Thyroid gland (tissue), 4 donors: Measurements from ENCODE around the gene IP6K3. TPM values are rescaled to one million over a fixed set of nuclear protein-coding genes. Genes with fewer than 3 reads are reported as not detected.

Experiments
- DNase-seq, 2 donors: peaks; one replicate each; pipeline ENCODE4 v3.0.0-alpha.2; 2019
- H3K27ac ChIP-seq, 3 donors: fragments of 200-600 bp; sonication (generic); 1 replicate in 2 of 3; 2 replicates in 1 of 3; pipeline ENCODE4 v1.5.1; 2016 to 2019; ENCODE audit warnings: mild to moderate bottlenecking in 1 of 3, moderate library complexity in 1 of 3
- H3K27me3 ChIP-seq: fragments of 200-600 bp; sonication (generic); one replicate; pipeline ENCODE4 v1.5.1; 2019
- H3K36me3 ChIP-seq, 2 donors: fragments of 200-600 bp; sonication (generic); one replicate each; pipeline ENCODE4 v1.5.1; 2016 to 2019
- H3K4me1 ChIP-seq, 2 donors: fragments of 200-600 bp; sonication (generic); one replicate each; pipeline ENCODE4 v1.5.1; 2017 to 2019
- H3K4me3 ChIP-seq, 3 donors: fragments of 200-600 bp; sonication (generic); replicated peaks in 1 of 3; 1 replicate in 2 of 3; 2 replicates in 1 of 3; pipeline ENCODE4 v1.5.1; 2016; ENCODE audit warnings: mild to moderate bottlenecking in 1 of 3
- H3K9me3 ChIP-seq: fragments of 200-600 bp; sonication (generic); one replicate; pipeline ENCODE4 v1.5.1; 2017
- POLR2A ChIP-seq, 2 donors: fragments of 450-650 bp; IDR thresholded peaks; one replicate each; pipeline ENCODE4 v1.6.1; 2017; ENCODE audit warnings: antibody characterized with exemption in 2 of 2, mild to moderate bottlenecking in 2 of 2, moderate library complexity in 1 of 2
- WGBS, 2 donors: methylation state at CpG; one replicate each; pipeline ENCODE4 v1.1.5; 2017; 5-methylcytosine and 5-hydroxymethylcytosine counted together
- intact Hi-C: fragments of 100-400 bp; cut with DNase I; formaldehyde crosslinking; loops from one replicate; pipeline ENCODE4 v1.15.1; 2023
- total RNA-seq, 4 donors: library from RNA; depleted of rRNA; stranded (reverse); fragments of >200 nt; gene quantifications; one replicate each; pipeline ENCODE4 v1.2.3, GENCODE V29; 2016
- TF ChIP-seq, protein P1 (sequence below), 6 experiments: fragments of 200-600 bp in 3 of 6; fragments of 450-650 bp in 3 of 6; sonication (generic) in 3 of 6; IDR thresholded peaks; one replicate each; pipeline ENCODE4 v1.5.1; 2016 to 2019; ENCODE audit warnings: antibody characterized with exemption in 6 of 6, mild to moderate bottlenecking in 2 of 6, inconsistent platforms in 1 of 6, moderate library complexity in 1 of 6

The IP6K3 gene
- total RNA-seq, 4 donors from 2014 or later, result 7.9 to 20.5 (median 17.1) TPM

DNA sequence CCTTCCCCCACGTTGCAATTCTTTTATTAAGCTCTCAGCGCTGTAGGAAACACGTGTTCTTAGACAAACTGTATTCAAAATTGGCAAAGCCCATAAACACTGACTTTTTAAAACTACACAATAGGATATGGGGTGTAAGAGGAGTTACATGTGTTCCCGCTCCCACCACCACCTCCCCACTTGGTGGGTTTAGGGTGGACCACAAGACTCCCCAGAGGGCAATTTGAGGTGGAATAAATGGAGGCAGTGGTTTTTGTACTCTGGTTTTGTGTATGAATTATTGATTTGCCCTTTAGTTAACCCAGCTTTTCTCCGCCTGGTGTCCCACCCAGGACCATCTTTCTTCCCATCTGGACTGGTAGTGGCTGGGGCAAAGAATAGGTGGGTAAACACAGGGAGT is 38.9 kb downstream of the IP6K3 start:
- intact Hi-C loops, result no loop called here
- no peaks in the 10 kb centered on the region for H3K9me3 ChIP-seq
- TF ChIP-seq, protein P1, sequence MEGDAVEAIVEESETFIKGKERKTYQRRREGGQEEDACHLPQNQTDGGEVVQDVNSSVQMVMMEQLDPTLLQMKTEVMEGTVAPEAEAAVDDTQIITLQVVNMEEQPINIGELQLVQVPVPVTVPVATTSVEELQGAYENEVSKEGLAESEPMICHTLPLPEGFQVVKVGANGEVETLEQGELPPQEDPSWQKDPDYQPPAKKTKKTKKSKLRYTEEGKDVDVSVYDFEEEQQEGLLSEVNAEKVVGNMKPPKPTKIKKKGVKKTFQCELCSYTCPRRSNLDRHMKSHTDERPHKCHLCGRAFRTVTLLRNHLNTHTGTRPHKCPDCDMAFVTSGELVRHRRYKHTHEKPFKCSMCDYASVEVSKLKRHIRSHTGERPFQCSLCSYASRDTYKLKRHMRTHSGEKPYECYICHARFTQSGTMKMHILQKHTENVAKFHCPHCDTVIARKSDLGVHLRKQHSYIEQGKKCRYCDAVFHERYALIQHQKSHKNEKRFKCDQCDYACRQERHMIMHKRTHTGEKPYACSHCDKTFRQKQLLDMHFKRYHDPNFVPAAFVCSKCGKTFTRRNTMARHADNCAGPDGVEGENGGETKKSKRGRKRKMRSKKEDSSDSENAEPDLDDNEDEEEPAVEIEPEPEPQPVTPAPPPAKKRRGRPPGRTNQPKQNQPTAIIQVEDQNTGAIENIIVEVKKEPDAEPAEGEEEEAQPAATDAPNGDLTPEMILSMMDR (IDR thresholded peaks at IDR 0.05), result no peak
- TF ChIP-seq POLR2A (IDR thresholded peaks at IDR 0.05), result no peak
- no peaks in the 10 kb centered on the region for H3K27me3 ChIP-seq
- peaks cover 13 to 20% of the 10 kb centered on the region in 2 donors for H3K4me1 ChIP-seq
- H3K27ac ChIP-seq, result no peak overlapping the region
- WGBS, 2 donors, result 95 to 96% methylated on average over 5 of the region's 5 CpGs
- DNase-seq, result no peak
- H3K36me3 ChIP-seq, result no peaks in the 10 kb centered on the region
- no peak overlapping the region for H3K4me3 ChIP-seq

DNA sequence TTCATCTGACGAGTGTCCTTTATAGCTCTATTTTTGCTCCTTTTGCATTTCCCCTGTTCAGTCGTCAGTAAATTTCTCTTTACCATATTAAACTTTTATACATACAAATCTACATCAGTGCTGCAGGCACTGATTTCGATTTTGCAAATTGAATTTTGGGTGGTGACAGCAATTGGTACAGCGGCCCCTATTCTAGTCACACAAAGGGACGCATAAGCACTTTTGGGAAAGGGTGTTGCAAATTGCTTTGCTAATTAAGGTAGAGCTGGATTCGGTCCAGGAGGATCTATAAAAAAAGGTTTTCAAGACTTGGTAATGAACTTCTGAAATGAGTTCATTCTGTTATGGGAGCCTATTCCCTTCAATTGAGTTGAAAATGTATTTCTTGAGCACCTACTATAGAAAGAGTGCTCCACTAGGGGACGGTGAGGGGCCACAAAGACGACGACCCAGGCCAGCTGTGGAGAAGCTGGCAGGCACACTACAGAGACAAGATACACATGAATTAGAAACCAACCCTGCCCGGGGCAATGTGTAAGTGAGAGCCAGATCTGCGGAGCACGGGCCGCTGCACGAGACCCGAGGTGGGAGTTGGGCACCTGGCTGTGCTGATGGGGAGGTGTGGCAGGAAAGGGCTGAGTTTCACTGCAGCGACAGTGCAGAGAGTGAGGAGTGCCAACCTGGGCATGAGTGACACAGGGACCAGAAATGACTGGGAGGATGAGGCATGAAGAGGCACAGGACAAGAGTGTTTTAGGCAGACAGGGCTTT is 40.6 kb downstream of the IP6K3 start:
- 73 to 87% methylated on average over 16 of the region's 16 CpGs for WGBS, 2 donors
- no peak for DNase-seq
- intact Hi-C loops, result no loop called here
- Histone ChIP-seq H3K27ac (no peak overlapping the region), H3K4me1 (peaks cover 10 to 14% of the 10 kb centered on the region in 2 donors), H3K36me3 (no peaks in the 10 kb centered on the region), H3K27me3 (no peaks in the 10 kb centered on the region), H3K9me3 (no peaks in the 10 kb centered on the region), H3K4me3 (no peak overlapping the region)
- TF ChIP-seq, protein P1 (IDR thresholded peaks at IDR 0.05), result no peak
- TF ChIP-seq POLR2A (IDR thresholded peaks at IDR 0.05), result no peak

DNA sequence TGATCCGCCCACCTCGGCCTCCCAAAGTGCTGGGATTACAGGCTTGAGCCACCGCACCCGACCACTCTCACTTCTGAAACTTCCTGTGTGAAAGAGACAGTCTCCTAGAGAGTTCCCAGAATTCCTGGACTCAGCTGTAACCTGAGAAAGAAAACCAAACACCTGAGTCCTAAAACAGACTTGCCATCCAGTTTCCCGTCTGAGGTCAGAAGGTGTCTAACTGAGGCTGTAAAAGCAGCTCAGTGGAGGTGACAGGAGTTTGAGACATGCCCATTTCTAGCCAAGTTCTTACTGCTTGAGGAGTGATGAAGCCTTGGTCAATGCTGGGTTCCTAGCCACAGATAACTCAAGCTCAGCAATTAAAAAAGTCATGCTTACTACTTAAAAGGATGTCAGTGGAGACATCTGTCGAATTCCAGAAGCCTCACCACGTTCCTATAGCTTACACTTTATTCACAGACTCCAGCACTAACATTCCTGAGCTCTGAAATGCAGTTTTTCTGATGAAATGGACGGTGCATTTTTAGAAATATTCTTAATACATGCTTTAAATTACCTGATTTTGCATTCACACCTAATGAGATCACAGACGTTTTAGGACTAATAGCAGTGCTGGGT is 41.3 kb downstream of the IP6K3 start:
- 73% methylated on average over 9 of the region's 9 CpGs for WGBS, 2 donors
- intact Hi-C loops, result no loop called here

DNA sequence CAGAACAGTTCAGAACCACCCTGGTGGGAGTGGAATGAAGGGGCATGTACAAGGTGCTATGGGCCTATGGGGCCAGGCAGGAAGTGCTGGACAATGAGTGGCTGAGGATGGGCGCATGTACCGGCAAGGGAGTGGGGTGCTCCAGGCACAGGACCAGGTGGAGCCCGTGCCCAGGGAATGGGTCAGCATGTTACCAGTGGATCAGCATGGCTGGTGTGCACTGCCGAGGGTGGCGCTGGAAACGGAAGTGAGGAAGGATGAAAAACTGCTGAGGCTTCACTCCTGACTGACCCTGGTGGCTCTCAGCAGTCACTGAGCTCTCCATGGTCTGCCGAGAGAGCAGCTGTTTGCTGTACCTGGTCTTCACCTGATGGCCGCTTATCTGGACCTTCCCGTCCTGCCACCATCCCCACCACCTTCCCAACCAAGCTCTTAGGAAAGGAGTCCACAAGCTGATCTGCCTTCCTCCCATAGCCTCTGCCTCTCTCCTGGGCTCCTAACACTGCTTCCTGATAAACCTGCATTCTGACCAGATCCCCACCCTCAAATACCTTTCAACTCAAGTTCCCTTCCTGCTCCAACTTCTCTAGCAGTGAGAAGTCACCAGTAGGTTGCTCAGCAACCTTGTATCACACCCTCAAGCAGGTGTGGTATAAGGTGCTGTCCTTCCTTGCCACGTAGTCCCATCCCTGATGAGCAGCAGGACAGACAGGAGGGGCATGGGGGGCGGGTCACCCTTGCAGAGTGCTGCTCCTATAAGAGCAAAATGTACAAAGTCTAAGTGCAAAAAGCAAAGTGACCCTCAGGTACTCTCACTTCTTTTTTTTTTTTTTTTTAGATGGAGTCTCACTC is 42.3 kb downstream of the IP6K3 start:
- no peak for DNase-seq
- H3K4me1 ChIP-seq, result peaks cover 6 to 7% of the 10 kb centered on the region in 2 donors
- 78 to 83% methylated on average over 8 to 11 of the region's 11 CpGs for WGBS, 2 donors
- TF ChIP-seq, protein P1 (IDR thresholded peaks at IDR 0.05), result no peak
- no peak for TF ChIP-seq POLR2A (IDR thresholded peaks at IDR 0.05)
- no peak overlapping the region for H3K4me3 ChIP-seq
- intact Hi-C loops, result no loop called here
- H3K27ac ChIP-seq, result no peak overlapping the region
- H3K36me3 ChIP-seq, result no peaks in the 10 kb centered on the region
- no peaks in the 10 kb centered on the region for H3K27me3 ChIP-seq
- no peaks in the 10 kb centered on the region for H3K9me3 ChIP-seq

More for the DNA sequence above, 41.3 kb downstream of the IP6K3 start:
- Histone ChIP-seq H3K27ac (no peak overlapping the region), H3K9me3 (no peaks in the 10 kb centered on the region), H3K36me3 (no peaks in the 10 kb centered on the region), H3K27me3 (no peaks in the 10 kb centered on the region), H3K4me1 (peaks cover 6 to 8% of the 10 kb centered on the region in 2 donors), H3K4me3 (no peak overlapping the region)
- TF ChIP-seq, protein P1 (IDR thresholded peaks at IDR 0.05), result no peak
- no peak for TF ChIP-seq POLR2A (IDR thresholded peaks at IDR 0.05)
- no peak for DNase-seq
